ENCODE results near the gene ADGRL2. TPM values are rescaled to one million over a fixed set of nuclear protein-coding genes. Genes with fewer than 3 reads are reported as not detected.

The ADGRL2 gene
- total and polyA plus RNA-seq, 2 experiments from 2014 or later, result 45.1 to 139 TPM

- Histone ChIP-seq H3K36me3 (replicated peaks; ENCODE audit: insufficient read depth, low read depth) (no peaks in the 10 kb centered on the region), H3K9me3 (ENCODE audit: low read depth) (no peaks in the 10 kb centered on the region), H3K4me2 (peak overlapping the region; percentile 14), H4K20me1 (ENCODE audit: insufficient read depth, poor library complexity, severe bottlenecking) (peaks cover 73% of the 10 kb centered on the region), H3K79me2 (peaks cover 100% of the 10 kb centered on the region), H3K9me2 (replicated peaks; ENCODE audit: insufficient read depth) (no peaks in the 10 kb centered on the region), H2AFZ (no peak overlapping the region), H3K27me3 (no peaks in the 10 kb centered on the region), H3K4me3 (no peak overlapping the region), H3K27ac (no peak overlapping the region), H3K4me1 (ENCODE audit: insufficient read depth) (peaks cover 16% of the 10 kb centered on the region)
- TF ChIP-seq, protein P1, sequence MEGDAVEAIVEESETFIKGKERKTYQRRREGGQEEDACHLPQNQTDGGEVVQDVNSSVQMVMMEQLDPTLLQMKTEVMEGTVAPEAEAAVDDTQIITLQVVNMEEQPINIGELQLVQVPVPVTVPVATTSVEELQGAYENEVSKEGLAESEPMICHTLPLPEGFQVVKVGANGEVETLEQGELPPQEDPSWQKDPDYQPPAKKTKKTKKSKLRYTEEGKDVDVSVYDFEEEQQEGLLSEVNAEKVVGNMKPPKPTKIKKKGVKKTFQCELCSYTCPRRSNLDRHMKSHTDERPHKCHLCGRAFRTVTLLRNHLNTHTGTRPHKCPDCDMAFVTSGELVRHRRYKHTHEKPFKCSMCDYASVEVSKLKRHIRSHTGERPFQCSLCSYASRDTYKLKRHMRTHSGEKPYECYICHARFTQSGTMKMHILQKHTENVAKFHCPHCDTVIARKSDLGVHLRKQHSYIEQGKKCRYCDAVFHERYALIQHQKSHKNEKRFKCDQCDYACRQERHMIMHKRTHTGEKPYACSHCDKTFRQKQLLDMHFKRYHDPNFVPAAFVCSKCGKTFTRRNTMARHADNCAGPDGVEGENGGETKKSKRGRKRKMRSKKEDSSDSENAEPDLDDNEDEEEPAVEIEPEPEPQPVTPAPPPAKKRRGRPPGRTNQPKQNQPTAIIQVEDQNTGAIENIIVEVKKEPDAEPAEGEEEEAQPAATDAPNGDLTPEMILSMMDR (IDR thresholded peaks at IDR 0.05; ENCODE audit: poor library complexity), result peak; percentile 31
- TF ChIP-seq EZH2 (IDR thresholded peaks at IDR 0.05; ENCODE audit: borderline replicate concordance), result no peak
- no peak for DNase-seq (ENCODE audit: low spot score)
- WGBS (ENCODE audit: low lambda C conversion rate, missing lambda C conversion rate), result 70% methylated on average over 3 of the region's 3 CpGs
These were observed 11.1 kb downstream of the ADGRL2 start for GRCh38 chr1:81811757-81812371.

DNA sequence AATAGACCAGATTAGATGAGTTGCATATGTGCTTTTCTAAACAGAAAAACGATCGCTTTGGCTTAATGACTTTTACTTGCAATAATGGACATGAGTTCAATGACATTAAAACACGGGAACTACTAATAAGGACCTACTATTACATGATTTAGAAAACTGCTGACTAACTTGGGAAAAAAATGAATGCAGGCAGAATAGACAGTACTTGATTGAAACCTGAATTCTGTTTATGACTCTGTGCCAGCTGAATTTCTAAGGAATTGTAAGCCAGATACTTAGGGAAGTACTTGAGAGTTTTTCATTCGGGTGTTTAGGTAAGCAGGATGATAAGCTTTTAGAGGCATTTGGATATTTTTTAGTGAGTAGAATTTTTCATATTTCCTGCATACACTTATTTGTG lies 12.0 kb downstream of the ADGRL2 start:
- H3K79me2 ChIP-seq, result peaks cover 100% of the 10 kb centered on the region
- H3K9me3 ChIP-seq (ENCODE audit: low read depth), result no peaks in the 10 kb centered on the region
- H3K4me1 ChIP-seq (ENCODE audit: insufficient read depth), result peaks cover 10% of the 10 kb centered on the region
- no peaks in the 10 kb centered on the region for H3K27me3 ChIP-seq
- H3K4me2 ChIP-seq, result no peak overlapping the region
- peaks cover 69% of the 10 kb centered on the region for H4K20me1 ChIP-seq (ENCODE audit: insufficient read depth, poor library complexity, severe bottlenecking)
- TF ChIP-seq EZH2 (IDR thresholded peaks at IDR 0.05; ENCODE audit: borderline replicate concordance) (no peak), EZH2phosphoT487 (IDR thresholded peaks at IDR 0.05; ENCODE audit: low read depth, severe bottlenecking, unreplicated experiment) (no peak)
- TF ChIP-seq, protein P1 (IDR thresholded peaks at IDR 0.05; ENCODE audit: poor library complexity), result no peak
- no peak overlapping the region for H2AFZ ChIP-seq
- no peak overlapping the region for H3K4me3 ChIP-seq
- no peaks in the 10 kb centered on the region for H3K36me3 ChIP-seq (replicated peaks; ENCODE audit: insufficient read depth, low read depth)
- DNase-seq (ENCODE audit: low spot score), result no peak
- WGBS (ENCODE audit: low lambda C conversion rate, missing lambda C conversion rate), result 60% methylated on average over 4 of the region's 4 CpGs
- H3K27ac ChIP-seq, result no peak overlapping the region
- H3K9me2 ChIP-seq (replicated peaks; ENCODE audit: insufficient read depth), result no peaks in the 10 kb centered on the region

GRCh38 chr1:81813691-81814090 lies 13.0 kb downstream of the ADGRL2 start:
- peaks cover 100% of the 10 kb centered on the region for H3K79me2 ChIP-seq
- TF ChIP-seq EZH2 (IDR thresholded peaks at IDR 0.05; ENCODE audit: borderline replicate concordance), result no peak
- TF ChIP-seq, protein P1 (IDR thresholded peaks at IDR 0.05; ENCODE audit: poor library complexity), result no peak
- TF ChIP-seq EZH2phosphoT487 (IDR thresholded peaks at IDR 0.05; ENCODE audit: low read depth, severe bottlenecking, unreplicated experiment), result no peak
- no peaks in the 10 kb centered on the region for H3K9me3 ChIP-seq (ENCODE audit: low read depth)
- H3K4me2 ChIP-seq, result no peak overlapping the region
- H3K27ac ChIP-seq, result no peak overlapping the region
- H3K27me3 ChIP-seq, result no peaks in the 10 kb centered on the region
- H3K36me3 ChIP-seq (replicated peaks; ENCODE audit: insufficient read depth, low read depth), result no peaks in the 10 kb centered on the region
- peaks cover 10% of the 10 kb centered on the region for H3K4me1 ChIP-seq (ENCODE audit: insufficient read depth)
- DNase-seq (ENCODE audit: low spot score), result no peak
- 92% methylated on average over 2 of the region's 2 CpGs for WGBS (ENCODE audit: low lambda C conversion rate, missing lambda C conversion rate)
- H2AFZ ChIP-seq, result no peak overlapping the region
- H3K4me3 ChIP-seq, result no peak overlapping the region
- no peaks in the 10 kb centered on the region for H3K9me2 ChIP-seq (replicated peaks; ENCODE audit: insufficient read depth)
- peaks cover 71% of the 10 kb centered on the region for H4K20me1 ChIP-seq (ENCODE audit: insufficient read depth, poor library complexity, severe bottlenecking)
